ENCODE results near the gene ST7. TPM values are rescaled to one million over a fixed set of nuclear protein-coding genes. Genes with fewer than 3 reads are reported as not detected.

ST7 gene
- total and polyA plus RNA-seq, 2 donors from 2014 or later, result 21.5 to 29.8 TPM

DNA sequence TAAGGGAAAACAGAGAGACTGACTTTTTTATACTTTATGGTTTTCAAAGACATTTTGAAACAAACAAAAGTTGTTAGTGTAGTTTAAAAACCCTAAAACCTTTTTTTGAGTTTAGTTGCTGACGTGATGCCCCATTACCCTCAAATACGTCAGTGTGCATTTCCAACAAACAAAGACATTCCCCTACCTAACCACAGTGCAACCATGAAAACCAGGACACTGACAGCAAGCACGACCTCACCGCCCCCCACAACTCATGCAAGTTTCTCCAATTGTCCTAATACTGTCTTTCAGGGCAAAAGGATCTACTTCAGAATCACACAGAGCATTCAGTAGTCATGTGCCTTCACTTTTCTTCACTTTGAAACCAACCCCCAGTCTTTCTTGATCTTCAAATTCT, 294.5 kb downstream of the ST7 start:
- H3K4me1 ChIP-seq (ENCODE audit: control insufficient read depth in 2 of 3, insufficient read depth in 2 of 3, low read depth in 1 of 3, low read length in 3 of 3), result no peaks in the 10 kb centered on the region
- H3K27me3 ChIP-seq (ENCODE audit: control insufficient read depth, insufficient read depth, low read length), result no peaks in the 10 kb centered on the region
- DNase-seq (peak in 1 of 5 donors; percentile 6), FAIRE-seq (no peak)
- no peak overlapping the region for H3K4me3 ChIP-seq (ENCODE audit: low read length in 3 of 3)
- intact Hi-C loops (cut with DNase I), result no loop called here
- TF ChIP-seq, protein P1, sequence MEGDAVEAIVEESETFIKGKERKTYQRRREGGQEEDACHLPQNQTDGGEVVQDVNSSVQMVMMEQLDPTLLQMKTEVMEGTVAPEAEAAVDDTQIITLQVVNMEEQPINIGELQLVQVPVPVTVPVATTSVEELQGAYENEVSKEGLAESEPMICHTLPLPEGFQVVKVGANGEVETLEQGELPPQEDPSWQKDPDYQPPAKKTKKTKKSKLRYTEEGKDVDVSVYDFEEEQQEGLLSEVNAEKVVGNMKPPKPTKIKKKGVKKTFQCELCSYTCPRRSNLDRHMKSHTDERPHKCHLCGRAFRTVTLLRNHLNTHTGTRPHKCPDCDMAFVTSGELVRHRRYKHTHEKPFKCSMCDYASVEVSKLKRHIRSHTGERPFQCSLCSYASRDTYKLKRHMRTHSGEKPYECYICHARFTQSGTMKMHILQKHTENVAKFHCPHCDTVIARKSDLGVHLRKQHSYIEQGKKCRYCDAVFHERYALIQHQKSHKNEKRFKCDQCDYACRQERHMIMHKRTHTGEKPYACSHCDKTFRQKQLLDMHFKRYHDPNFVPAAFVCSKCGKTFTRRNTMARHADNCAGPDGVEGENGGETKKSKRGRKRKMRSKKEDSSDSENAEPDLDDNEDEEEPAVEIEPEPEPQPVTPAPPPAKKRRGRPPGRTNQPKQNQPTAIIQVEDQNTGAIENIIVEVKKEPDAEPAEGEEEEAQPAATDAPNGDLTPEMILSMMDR (IDR thresholded peaks at IDR 0.05; ENCODE audit: borderline replicate concordance, extremely low read depth, insufficient read depth), result no peak
- no peaks in the 10 kb centered on the region for H3K9me3 ChIP-seq (ENCODE audit: control insufficient read depth in 2 of 3, insufficient read depth in 1 of 3, low read length in 3 of 3)
- H3K9ac ChIP-seq (ENCODE audit: low read length in 3 of 3), result no peak overlapping the region
- no peaks in the 10 kb centered on the region for H3K36me3 ChIP-seq (ENCODE audit: control insufficient read depth in 2 of 3, insufficient read depth in 3 of 3, low read length in 3 of 3)
- no peak overlapping the region for H3K27ac ChIP-seq (ENCODE audit: low read depth in 2 of 2, low read length in 2 of 2)

DNA sequence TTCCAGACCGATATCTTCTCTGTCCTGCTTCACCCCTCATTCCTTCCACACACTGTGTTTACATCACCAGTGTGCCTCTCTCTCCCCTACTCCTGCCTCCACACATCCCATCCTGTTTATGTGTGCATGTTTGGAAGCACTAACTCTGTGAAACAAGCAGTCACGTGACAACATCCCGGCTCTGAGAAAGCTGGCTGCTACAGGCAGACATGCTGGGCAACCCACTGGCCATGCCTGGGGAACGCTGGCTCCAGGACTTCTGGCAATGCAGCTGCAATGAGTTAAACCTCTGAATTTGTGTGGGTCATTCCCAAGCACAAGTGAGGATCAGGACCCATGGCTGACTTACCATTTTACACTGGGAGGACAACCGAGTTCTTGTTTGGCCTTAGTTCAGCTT, 295.5 kb downstream of the ST7 start:
- TF ChIP-seq, protein P1 (IDR thresholded peaks at IDR 0.05; ENCODE audit: borderline replicate concordance, extremely low read depth, insufficient read depth), result no peak
- Histone ChIP-seq H3K4me1 (ENCODE audit: control insufficient read depth in 2 of 3, insufficient read depth in 2 of 3, low read depth in 1 of 3, low read length in 3 of 3) (no peaks in the 10 kb centered on the region), H3K9me3 (ENCODE audit: control insufficient read depth in 2 of 3, insufficient read depth in 1 of 3, low read length in 3 of 3) (no peaks in the 10 kb centered on the region), H3K9ac (ENCODE audit: low read length in 3 of 3) (no peak overlapping the region), H3K27ac (ENCODE audit: low read depth in 2 of 2, low read length in 2 of 2) (no peak overlapping the region), H3K4me3 (ENCODE audit: low read length in 3 of 3) (no peak overlapping the region), H3K36me3 (ENCODE audit: control insufficient read depth in 2 of 3, insufficient read depth in 3 of 3, low read length in 3 of 3) (no peaks in the 10 kb centered on the region), H3K27me3 (ENCODE audit: control insufficient read depth, insufficient read depth, low read length) (no peaks in the 10 kb centered on the region)
- intact Hi-C loops (cut with DNase I), result no loop called here
- no peak for FAIRE-seq
- no peak for DNase-seq

DNA sequence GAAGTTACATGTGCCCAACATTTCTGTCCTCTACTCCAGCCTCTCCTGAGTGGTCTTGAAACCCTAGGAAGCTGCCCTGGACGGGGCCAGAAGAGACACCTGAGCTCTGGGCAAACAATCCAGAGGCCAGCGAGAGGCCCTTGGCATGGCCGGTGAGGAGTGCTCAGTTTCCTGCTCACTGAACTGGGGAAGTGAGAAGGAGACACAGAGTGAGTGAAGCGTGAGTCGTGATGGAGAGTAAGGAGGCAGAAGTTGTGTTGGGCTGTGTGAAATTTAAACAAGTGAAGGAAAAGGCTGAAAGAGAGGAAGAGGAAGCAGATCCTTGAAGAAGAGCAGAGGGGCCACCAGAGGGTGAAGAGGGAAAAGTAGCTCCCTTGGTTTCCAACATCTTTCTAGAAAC, 296.4 kb downstream of the ST7 start:
- TF ChIP-seq, protein P1 (IDR thresholded peaks at IDR 0.05; ENCODE audit: borderline replicate concordance, extremely low read depth, insufficient read depth), result no peak
- H3K9ac ChIP-seq (ENCODE audit: low read length in 3 of 3), result no peak overlapping the region
- H3K4me1 ChIP-seq (ENCODE audit: control insufficient read depth in 2 of 3, insufficient read depth in 2 of 3, low read depth in 1 of 3, low read length in 3 of 3), result no peaks in the 10 kb centered on the region
- no peaks in the 10 kb centered on the region for H3K27me3 ChIP-seq (ENCODE audit: control insufficient read depth, insufficient read depth, low read length)
- H3K27ac ChIP-seq (ENCODE audit: low read depth in 2 of 2, low read length in 2 of 2), result no peak overlapping the region
- peak in 2 of 5 donors; percentile 16 for DNase-seq
- intact Hi-C loops (cut with DNase I), result no loop called here
- FAIRE-seq, result no peak
- H3K9me3 ChIP-seq (ENCODE audit: control insufficient read depth in 2 of 3, insufficient read depth in 1 of 3, low read length in 3 of 3), result no peaks in the 10 kb centered on the region
- no peak overlapping the region for H3K4me3 ChIP-seq (ENCODE audit: low read length in 3 of 3)
- H3K36me3 ChIP-seq (ENCODE audit: control insufficient read depth in 2 of 3, insufficient read depth in 3 of 3, low read length in 3 of 3), result no peaks in the 10 kb centered on the region

DNA sequence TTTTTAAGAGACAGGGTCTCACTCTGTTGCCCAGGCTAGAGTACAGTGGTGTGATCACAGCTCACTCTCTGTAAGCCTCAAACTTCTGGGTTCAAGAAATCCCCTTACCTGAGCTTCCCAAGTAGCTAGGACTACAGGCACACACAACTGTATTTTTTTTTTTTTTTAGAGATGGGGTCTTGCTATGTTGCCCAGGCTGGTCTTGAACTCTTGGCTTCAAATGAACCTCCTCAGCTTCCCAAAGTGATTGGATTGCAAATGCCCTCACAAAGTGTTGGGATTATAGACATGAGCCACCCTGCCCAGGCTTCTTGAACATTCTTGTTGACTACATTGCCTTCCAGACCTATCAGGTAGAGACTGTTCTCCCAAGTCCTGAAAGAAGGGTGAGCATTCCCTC, 296.9 kb downstream of the ST7 start:
- no peak for FAIRE-seq
- no peak for DNase-seq
- intact Hi-C loops (cut with DNase I), result no loop called here
- TF ChIP-seq, protein P1 (IDR thresholded peaks at IDR 0.05; ENCODE audit: borderline replicate concordance, extremely low read depth, insufficient read depth), result no peak
- Histone ChIP-seq H3K9me3 (ENCODE audit: control insufficient read depth in 2 of 3, insufficient read depth in 1 of 3, low read length in 3 of 3) (no peaks in the 10 kb centered on the region), H3K36me3 (ENCODE audit: control insufficient read depth in 2 of 3, insufficient read depth in 3 of 3, low read length in 3 of 3) (no peaks in the 10 kb centered on the region), H3K27ac (ENCODE audit: low read depth in 2 of 2, low read length in 2 of 2) (no peak overlapping the region), H3K9ac (ENCODE audit: low read length in 3 of 3) (no peak overlapping the region), H3K4me3 (ENCODE audit: low read length in 3 of 3) (no peak overlapping the region), H3K27me3 (ENCODE audit: control insufficient read depth, insufficient read depth, low read length) (no peaks in the 10 kb centered on the region), H3K4me1 (ENCODE audit: control insufficient read depth in 2 of 3, insufficient read depth in 2 of 3, low read depth in 1 of 3, low read length in 3 of 3) (no peaks in the 10 kb centered on the region)

Measured in kidney (tissue), 14 donors.